Fibroblast of mammary gland (primary cell): ENCODE data around the gene AP1G1.

Experiments
- DNase-seq: peaks from one replicate; pipeline ENCODE4 v3.0.0-alpha.2; 2010; ENCODE audit warnings: low read depth
- H3K4me3 ChIP-seq: 2 replicates; pipeline ENCODE4 v1.5.1; 2011; ENCODE audit warnings: low read depth, mild to moderate bottlenecking, low read length, moderate library complexity; ENCODE audit not compliant: control insufficient read depth
- CTCF ChIP-seq: conservative IDR thresholded peaks from 2 replicates; pipeline ENCODE4 v1.5.1; 2011; ENCODE audit warnings: low read depth, low read length, inconsistent platforms; ENCODE audit not compliant: control insufficient read depth, insufficient read depth

Gene AP1G1

GRCh38 chr16:71738855-71739254 is 69.8 kb downstream of the AP1G1 start:
- DNase-seq: no peak
- H3K4me3 ChIP-seq: no peak overlapping the region
- TF ChIP-seq CTCF: no peak

- no peak for DNase-seq
- TF ChIP-seq CTCF: no peak
- H3K4me3 ChIP-seq: no peak overlapping the region
Measured at GRCh38 chr16:71737501-71737900, 71.1 kb downstream of the AP1G1 start.

- TF ChIP-seq CTCF: no peak
Measured at GRCh38 chr16:71734511-71734910, 74.1 kb downstream of the AP1G1 start.

GRCh38 chr16:71732587-71732986 is 76.0 kb downstream of the AP1G1 start:
- H3K4me3 ChIP-seq: no peak overlapping the region
- no peak for DNase-seq
- TF ChIP-seq CTCF: no peak

More at GRCh38 chr16:71734511-71734910, 74.1 kb downstream of the AP1G1 start:
- DNase-seq: no peak
- no peak overlapping the region for H3K4me3 ChIP-seq

- TF ChIP-seq CTCF: no peak
- no peak for DNase-seq
- no peak overlapping the region for H3K4me3 ChIP-seq
Measured at GRCh38 chr16:71727551-71728324, 80.9 kb downstream of the AP1G1 start.

- no peak overlapping the region for H3K4me3 ChIP-seq
- TF ChIP-seq CTCF: no peak
- no peak for DNase-seq
Measured at GRCh38 chr16:71726476-71727315, 81.9 kb downstream of the AP1G1 start.
